T-helper 2 cell treated with Interferon-gamma antibody and Interleukin-4, amounts not matched to agents 5 μg/mL and 100 μg/mL, for 36 hours (primary cell): ENCODE measurements around the gene CXCR4.

Experiments used
- DNase-seq: peaks from one replicate; pipeline ENCODE4 v3.0.0; 2021; ENCODE audit warnings: low spot score
- H3K27ac Mint-ChIP-seq: one replicate; pipeline ENCODE4 v1.8.0; 2021; ENCODE audit warnings: mild to moderate bottlenecking, mixed read lengths
- H3K27me3 Mint-ChIP-seq: one replicate; pipeline ENCODE4 v1.8.0; 2021; ENCODE audit warnings: low read depth, mixed read lengths
- H3K36me3 Mint-ChIP-seq: one replicate; pipeline ENCODE4 v1.8.0; 2021; ENCODE audit warnings: low read depth, mixed read lengths
- H3K4me1 Mint-ChIP-seq: one replicate; pipeline ENCODE4 v1.8.0; 2021; ENCODE audit warnings: low read depth, mixed read lengths
- H3K4me3 Mint-ChIP-seq: one replicate; pipeline ENCODE4 v1.8.0; 2022; ENCODE audit warnings: mild to moderate bottlenecking, moderate library complexity, mixed read lengths
- H3K9me3 Mint-ChIP-seq: one replicate; pipeline ENCODE4 v1.8.0; 2021; ENCODE audit warnings: mixed read lengths

The CXCR4 gene

GRCh38 chr2:136067459-136067858 is 50.5 kb downstream of the CXCR4 start:
- Mint-ChIP-seq H3K9me3 (peaks cover 20% of the 10 kb centered on the region), H3K27me3 (no peaks in the 10 kb centered on the region), H3K4me3 (no peak overlapping the region), H3K27ac (no peak overlapping the region), H3K4me1 (peaks cover 48% of the 10 kb centered on the region), H3K36me3 (peaks cover 15% of the 10 kb centered on the region)
- no peak for DNase-seq

DNA sequence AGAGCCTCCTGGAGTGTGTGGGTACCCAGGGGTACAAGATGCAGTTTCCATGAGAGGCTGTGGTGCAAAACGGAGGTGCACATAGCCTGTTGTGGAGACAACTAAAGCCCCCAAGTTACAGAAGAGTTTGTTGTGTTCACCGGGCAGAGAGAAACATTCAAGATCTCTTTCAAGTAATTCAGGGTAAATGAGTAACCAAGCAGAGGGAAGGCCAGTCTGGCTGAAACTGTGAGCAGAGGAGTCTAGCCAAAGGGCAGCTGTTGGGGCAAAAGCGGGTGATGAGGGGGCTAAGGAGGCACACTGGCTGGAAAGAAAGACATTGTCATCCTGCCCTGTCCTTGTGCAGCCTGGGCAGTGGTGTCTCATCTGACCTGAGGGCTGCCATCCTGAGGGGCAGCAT is 52.0 kb downstream of the CXCR4 start:
- Mint-ChIP-seq H3K36me3 (peaks cover 14% of the 10 kb centered on the region), H3K4me3 (no peak overlapping the region), H3K4me1 (peaks cover 52% of the 10 kb centered on the region), H3K27me3 (no peaks in the 10 kb centered on the region), H3K9me3 (peaks cover 11% of the 10 kb centered on the region), H3K27ac (peak overlapping the region; percentile 22)
- DNase-seq, result no peak

GRCh38 chr2:136065384-136065783 is 52.6 kb downstream of the CXCR4 start:
- Mint-ChIP-seq H3K27me3 (no peaks in the 10 kb centered on the region), H3K27ac (no peak overlapping the region)

More at GRCh38 chr2:136065384-136065783, 52.6 kb downstream of the CXCR4 start:
- no peak for DNase-seq
- Mint-ChIP-seq H3K36me3 (peaks cover 12% of the 10 kb centered on the region), H3K4me3 (peak overlapping the region; percentile 12), H3K4me1 (peaks cover 49% of the 10 kb centered on the region), H3K9me3 (peaks cover 7% of the 10 kb centered on the region)
